IgD-negative memory B cell (primary cell): Measurements from ENCODE around the gene OSBPL1A. TPM values are rescaled to one million over a fixed set of nuclear protein-coding genes. Genes with fewer than 3 reads are reported as not detected.
A peak's percentile ranks its signal among the peaks of the same experiment; 100 is the strongest.

Source experiments
- H3K27ac Mint-ChIP-seq, 3 donors: one replicate each; pipeline ENCODE4 v1.8.0; 2020 to 2022; ENCODE audit warnings: mild to moderate bottlenecking in 3 of 3, mixed read lengths in 3 of 3, moderate library complexity in 1 of 3
- H3K27me3 Mint-ChIP-seq: one replicate; pipeline ENCODE4 v1.8.0; 2021; ENCODE audit warnings: mixed read lengths
- H3K36me3 Mint-ChIP-seq: one replicate; pipeline ENCODE4 v1.8.0; 2020; ENCODE audit warnings: mild to moderate bottlenecking, mixed read lengths
- H3K4me1 Mint-ChIP-seq, 3 donors: one replicate each; pipeline ENCODE4 v1.8.0; 2020 to 2022; ENCODE audit warnings: mixed read lengths in 3 of 3, mild to moderate bottlenecking in 1 of 3
- H3K4me3 Mint-ChIP-seq, 4 donors: one replicate each; pipeline ENCODE4 v1.8.0; 2020 to 2022; ENCODE audit warnings: mild to moderate bottlenecking in 4 of 4, mixed read lengths in 4 of 4, moderate library complexity in 3 of 4
- H3K9me3 Mint-ChIP-seq, 3 donors: one replicate each; pipeline ENCODE4 v1.8.0; 2020 to 2021; ENCODE audit warnings: mixed read lengths in 3 of 3, mild to moderate bottlenecking in 1 of 3
- polyA plus RNA-seq: library from polyadenylated mRNA; unstranded; fragments of 300-500 nt; fragmentation: Illumina TruSeq; gene quantifications from one replicate; pipeline ENCODE4 v1.2.3, GENCODE V29; 2021

Gene OSBPL1A
- polyA plus RNA-seq, 1 donor from 2014 or later: 0.84 TPM

DNA sequence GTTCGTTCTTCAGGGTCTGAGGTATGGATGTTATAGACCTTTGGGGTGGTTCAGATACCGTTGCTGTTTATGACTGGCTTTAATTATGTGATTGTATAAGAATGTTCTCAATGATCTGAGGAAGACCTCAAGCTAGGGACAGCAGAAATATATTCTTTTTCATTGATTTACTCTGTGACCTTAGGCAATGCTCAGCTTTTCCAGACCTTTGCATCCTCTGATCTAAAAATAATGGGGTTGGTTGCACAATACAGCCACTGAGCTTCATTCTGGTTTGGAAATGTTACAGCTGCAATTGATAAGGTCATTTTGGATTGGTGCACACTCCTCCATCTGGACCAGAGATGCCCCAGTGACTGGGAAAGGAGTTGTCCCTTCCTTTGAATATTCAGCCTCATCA lies 276.0 kb downstream of the OSBPL1A start:
- no peaks in the 10 kb centered on the region for H3K9me3 Mint-ChIP-seq
- H3K36me3 Mint-ChIP-seq: peaks cover 10% of the 10 kb centered on the region
- no peak overlapping the region for H3K27ac Mint-ChIP-seq
- H3K27me3 Mint-ChIP-seq: no peaks in the 10 kb centered on the region
- no peak overlapping the region for H3K4me3 Mint-ChIP-seq
- peaks cover 0 to 5% (median 0%) of the 10 kb centered on the region in 3 donors for H3K4me1 Mint-ChIP-seq

DNA sequence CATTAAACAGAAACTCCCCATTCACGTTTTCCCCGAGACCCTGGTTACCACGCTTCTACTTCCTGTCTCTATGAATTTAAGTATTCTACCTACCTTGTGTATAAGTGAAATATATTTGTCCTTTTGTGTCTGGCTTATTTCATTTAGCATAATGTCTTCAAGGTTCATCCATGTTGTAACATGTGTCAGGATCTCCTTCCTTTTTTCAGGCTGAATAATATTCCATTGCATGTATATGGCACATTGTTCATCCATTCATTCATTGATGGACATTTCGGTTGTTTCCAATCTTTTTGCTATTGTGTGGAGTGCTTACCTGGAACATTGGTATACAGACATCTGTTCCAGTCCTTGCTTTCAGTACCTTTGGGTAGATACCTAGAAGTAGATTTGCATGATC lies 276.9 kb downstream of the OSBPL1A start:
- peaks cover under 1 to 7% (median 4%) of the 10 kb centered on the region in 3 donors for H3K4me1 Mint-ChIP-seq
- no peak overlapping the region for H3K4me3 Mint-ChIP-seq
- no peak overlapping the region for H3K27ac Mint-ChIP-seq
- H3K36me3 Mint-ChIP-seq: peaks cover 10% of the 10 kb centered on the region
- no peaks in the 10 kb centered on the region for H3K9me3 Mint-ChIP-seq
- no peaks in the 10 kb centered on the region for H3K27me3 Mint-ChIP-seq

DNA sequence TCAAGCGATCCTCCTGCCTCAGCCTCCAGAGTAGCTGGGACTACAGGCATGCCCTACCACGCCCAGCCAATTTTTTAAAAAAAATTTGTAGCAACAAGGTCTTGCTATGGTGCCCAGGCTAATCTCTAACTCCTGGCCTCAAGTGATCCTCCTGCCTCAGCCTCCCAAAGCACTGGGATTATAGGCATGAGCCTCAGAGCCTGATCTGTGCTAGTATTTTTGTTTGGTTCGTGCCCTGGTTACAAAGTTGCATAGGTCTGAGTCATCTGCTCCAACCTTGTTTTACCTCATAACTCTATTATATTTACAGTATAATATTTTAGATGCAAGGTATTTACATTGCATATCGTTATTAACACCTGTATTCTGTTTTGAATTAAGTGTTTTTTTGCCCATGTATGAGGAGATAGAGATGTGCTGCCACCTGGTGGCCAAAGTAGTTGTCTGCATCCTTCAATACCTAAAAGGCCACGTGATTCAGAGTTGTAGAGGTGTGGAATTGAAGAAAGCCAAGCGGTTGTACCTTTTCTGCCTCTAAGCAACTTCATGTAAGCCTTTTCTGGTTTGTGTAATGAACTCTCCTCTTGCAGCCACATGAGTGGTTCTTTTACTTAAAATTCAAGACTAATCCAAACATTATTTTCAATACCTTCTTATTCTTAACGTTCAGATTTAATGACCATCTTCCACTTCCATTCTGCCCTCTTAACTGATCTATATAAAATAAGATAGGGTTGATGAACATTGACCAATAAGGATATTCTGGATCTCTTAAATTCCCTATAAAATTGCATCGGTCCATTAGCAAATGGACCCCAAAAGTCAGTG lies 278.7 kb downstream of the OSBPL1A start:
- H3K9me3 Mint-ChIP-seq: no peaks in the 10 kb centered on the region
- peaks cover 10% of the 10 kb centered on the region for H3K36me3 Mint-ChIP-seq
- H3K27ac Mint-ChIP-seq: peak overlapping the region in 1 of 3 donors; percentile 27
- peak overlapping the region in 1 of 4 donors; percentile 17 for H3K4me3 Mint-ChIP-seq
- peaks cover 11 to 16% (median 13%) of the 10 kb centered on the region in 3 donors for H3K4me1 Mint-ChIP-seq
- H3K27me3 Mint-ChIP-seq: no peaks in the 10 kb centered on the region

DNA sequence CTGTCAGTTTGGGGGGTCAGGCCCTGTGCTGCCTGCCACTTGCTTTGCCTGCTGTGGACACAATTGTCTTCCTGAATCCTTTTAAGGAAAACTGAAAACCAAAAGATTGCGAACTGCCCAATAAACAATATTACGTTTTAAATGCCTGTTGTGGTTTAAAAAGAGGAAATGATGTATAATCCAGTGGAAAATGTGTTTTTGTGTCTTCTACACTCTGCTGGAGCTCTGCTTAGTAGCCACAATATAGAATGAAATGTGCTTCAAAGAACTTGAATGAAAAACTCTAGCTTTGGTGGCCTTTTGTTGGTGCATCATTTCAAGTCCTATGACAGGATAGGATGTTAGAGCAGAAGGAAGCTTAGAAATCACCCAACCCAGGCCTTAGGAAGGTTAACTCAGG lies 282.0 kb downstream of the OSBPL1A start:
- Mint-ChIP-seq H3K4me1 (peaks cover 11 to 17% (median 13%) of the 10 kb centered on the region in 3 donors), H3K9me3 (no peaks in the 10 kb centered on the region), H3K27ac (peak overlapping the region in 2 of 3 donors; percentile 16 to 80), H3K4me3 (no peak overlapping the region), H3K27me3 (no peaks in the 10 kb centered on the region), H3K36me3 (peaks cover 2% of the 10 kb centered on the region)

DNA sequence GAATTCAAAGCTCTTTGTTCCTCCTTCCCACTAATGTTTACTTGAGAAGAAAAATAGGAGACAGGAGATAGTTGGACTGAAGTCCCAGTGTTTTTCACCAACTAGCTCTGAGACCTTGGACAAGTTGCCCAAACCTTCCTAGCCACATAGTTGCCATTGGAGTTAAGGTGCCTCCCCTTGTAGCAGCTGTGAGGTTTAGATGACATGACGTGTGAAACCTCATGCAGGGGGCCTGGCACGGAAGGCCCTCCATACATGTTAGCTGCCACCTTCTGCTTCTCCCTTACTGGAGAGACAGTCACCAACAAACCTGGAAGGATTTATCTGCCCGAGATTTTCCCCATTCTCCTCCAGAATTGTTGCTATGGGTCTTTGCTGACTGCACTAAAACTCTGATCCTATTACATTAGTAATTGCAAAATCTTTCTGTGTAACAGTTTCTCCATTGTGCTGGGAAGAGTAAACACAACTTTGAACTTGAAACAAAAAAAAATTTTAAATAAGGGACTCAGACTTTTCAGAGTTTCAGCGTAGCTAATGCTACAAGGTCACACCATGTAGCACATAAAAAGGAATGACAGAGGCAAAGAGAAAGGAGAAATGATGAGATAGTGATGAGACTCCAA lies 282.6 kb downstream of the OSBPL1A start:
- Mint-ChIP-seq H3K27ac (peak overlapping the region in 1 of 3 donors; percentile 80), H3K9me3 (no peaks in the 10 kb centered on the region), H3K27me3 (no peaks in the 10 kb centered on the region), H3K4me3 (peak overlapping the region in 1 of 4 donors; percentile 79), H3K36me3 (no peaks in the 10 kb centered on the region), H3K4me1 (peaks cover 11 to 17% (median 13%) of the 10 kb centered on the region in 3 donors)

DNA sequence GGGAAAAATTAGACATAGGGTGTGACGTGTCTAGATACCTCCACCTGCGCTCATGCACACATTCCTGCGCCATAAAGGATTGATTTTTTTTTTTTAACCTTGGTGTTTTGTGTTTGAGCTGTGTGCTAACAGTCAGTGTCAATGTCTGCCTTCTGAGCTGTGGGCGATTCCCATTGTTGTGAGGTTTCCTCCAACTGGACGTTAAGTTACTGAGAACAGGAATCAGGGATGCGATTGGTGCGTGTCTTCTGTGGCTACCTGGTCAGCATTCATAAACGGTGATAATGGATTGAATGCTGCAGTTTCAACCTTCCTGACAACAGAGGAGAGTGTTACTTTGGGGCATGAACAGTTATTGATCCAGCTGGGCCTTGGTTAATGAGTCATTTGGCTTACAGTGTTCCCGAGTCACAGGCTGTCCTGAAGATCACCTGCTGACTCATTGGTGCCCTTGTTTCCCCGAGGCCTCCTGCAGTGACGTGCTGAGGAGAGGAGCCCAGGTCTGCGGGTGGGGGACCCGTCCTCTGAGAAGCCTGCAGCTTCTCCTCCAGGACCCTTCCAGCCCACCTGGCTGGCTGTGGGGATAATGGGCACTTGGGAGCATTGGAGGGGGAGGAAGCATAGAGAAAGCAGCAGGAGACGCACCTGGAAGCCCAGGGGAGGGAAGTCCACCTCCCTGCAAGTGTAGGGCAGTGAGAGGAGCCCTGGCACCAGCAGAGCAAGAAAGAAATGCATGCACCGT lies 284.6 kb downstream of the OSBPL1A start:
- peaks cover 14 to 20% (median 17%) of the 10 kb centered on the region in 3 donors for H3K4me1 Mint-ChIP-seq
- H3K4me3 Mint-ChIP-seq: no peak overlapping the region
- no peaks in the 10 kb centered on the region for H3K36me3 Mint-ChIP-seq
- no peaks in the 10 kb centered on the region for H3K9me3 Mint-ChIP-seq
- H3K27me3 Mint-ChIP-seq: no peaks in the 10 kb centered on the region
- H3K27ac Mint-ChIP-seq: no peak overlapping the region

DNA sequence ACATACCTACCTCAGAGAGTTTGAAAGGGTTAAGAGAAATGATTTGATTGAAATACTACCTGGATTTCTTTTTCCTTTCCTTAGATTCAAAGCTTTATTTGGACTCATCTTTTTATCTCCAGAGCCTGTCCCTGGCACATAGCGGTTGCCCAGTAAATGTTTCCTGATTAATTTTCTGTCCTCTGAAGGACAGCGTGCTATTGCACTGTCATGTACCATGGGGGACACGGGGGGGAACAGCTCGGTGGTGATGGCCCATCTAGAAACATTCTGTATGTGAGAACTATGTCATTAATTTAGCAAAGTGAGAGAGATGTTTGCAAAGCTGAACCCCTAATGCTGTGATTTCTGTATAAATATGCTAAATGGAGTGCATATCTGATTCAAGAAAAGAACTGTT lies 285.2 kb downstream of the OSBPL1A start:
- peaks cover 14 to 20% (median 17%) of the 10 kb centered on the region in 3 donors for H3K4me1 Mint-ChIP-seq
- H3K27ac Mint-ChIP-seq: no peak overlapping the region
- no peaks in the 10 kb centered on the region for H3K36me3 Mint-ChIP-seq
- H3K4me3 Mint-ChIP-seq: no peak overlapping the region
- H3K9me3 Mint-ChIP-seq: no peaks in the 10 kb centered on the region
- H3K27me3 Mint-ChIP-seq: no peaks in the 10 kb centered on the region

Other genes starting within 250 kb of the OSBPL1A start
- 9.2 TPM for gene IMPACT, start 28.8 kb upstream of the OSBPL1A start, polyA plus RNA-seq
- not detected for gene HRH4, start 62.8 kb upstream of the OSBPL1A start, polyA plus RNA-seq